Esophagus squamous epithelium (tissue), 4 donors: ENCODE measurements around the gene IFI27L2.

Source experiments
- CTCF ChIP-seq, 6 experiments: fragments of 450-650 bp in 4 of 6; fragments of 200-600 bp in 2 of 6; sonication (generic) in 2 of 6; IDR thresholded peaks; one replicate each; pipeline ENCODE4 v1.5.1; 2016 to 2019; ENCODE audit warnings: antibody characterized with exemption in 6 of 6, mild to moderate bottlenecking in 4 of 6, moderate library complexity in 4 of 6
- POLR2A ChIP-seq, 4 donors: fragments of 450-650 bp; IDR thresholded peaks; one replicate each; pipeline ENCODE4 v1.6.1; 2017; ENCODE audit warnings: antibody characterized with exemption in 4 of 4, mild to moderate bottlenecking in 4 of 4, moderate library complexity in 3 of 4

GRCh38 chr14:94161981-94162380 lies 32.6 kb upstream of the IFI27L2 start:
- TF ChIP-seq POLR2A (IDR thresholded peaks at IDR 0.05): no peak
- no peak for TF ChIP-seq CTCF (IDR thresholded peaks at IDR 0.05)
